Ishikawa (cell line): Measurements from ENCODE around the gene RPS3A.

Experiments
- CEBPB ChIP-seq: IDR thresholded peaks from 2 replicates; pipeline ENCODE4 v1.6.1; 2012
- CREB1 ChIP-seq: IDR thresholded peaks from 2 replicates; pipeline ENCODE4 v1.6.1; 2012; ENCODE audit warnings: low read depth
- EGR1 ChIP-seq: IDR thresholded peaks from 2 replicates; pipeline ENCODE4 v1.6.1; 2012
- EP300 ChIP-seq: IDR thresholded peaks from 2 replicates; pipeline ENCODE4 v1.6.1; 2012; ENCODE audit warnings: borderline replicate concordance
- FOXM1 ChIP-seq: IDR thresholded peaks from 2 replicates; pipeline ENCODE4 v1.6.1; 2012; ENCODE audit warnings: low read depth, borderline replicate concordance
- NFIC ChIP-seq: IDR thresholded peaks from 2 replicates; pipeline ENCODE4 v1.6.1; 2012
- RAD21 ChIP-seq: IDR thresholded peaks from 2 replicates; pipeline ENCODE4 v1.6.1; 2012; ENCODE audit warnings: low read depth
- TAF1 ChIP-seq: IDR thresholded peaks from 2 replicates; pipeline ENCODE4 v1.6.1; 2012; ENCODE audit warnings: low read depth, mild to moderate bottlenecking
- TCF12 ChIP-seq: IDR thresholded peaks from 2 replicates; pipeline ENCODE4 v1.6.1; 2012; ENCODE audit warnings: low read depth
- TEAD4 ChIP-seq: IDR thresholded peaks from 2 replicates; pipeline ENCODE4 v1.6.1; 2012
- YY1 ChIP-seq: IDR thresholded peaks from 2 replicates; pipeline ENCODE4 v1.6.1; 2012; ENCODE audit warnings: low read depth
- ZBTB7A ChIP-seq: IDR thresholded peaks from 2 replicates; pipeline ENCODE4 v1.6.1; 2012; ENCODE audit warnings: low read depth
- TF ChIP-seq, protein P1 (sequence below): IDR thresholded peaks from 2 replicates; pipeline ENCODE4 v1.6.1; 2012
- TF ChIP-seq, protein P2 (sequence below): IDR thresholded peaks from 2 replicates; pipeline ENCODE4 v1.6.1; 2012
- TF ChIP-seq, protein P3 (sequence below): IDR thresholded peaks from 2 replicates; pipeline ENCODE4 v1.6.1; 2012; ENCODE audit warnings: low read depth, mild to moderate bottlenecking

The RPS3A gene

DNA sequence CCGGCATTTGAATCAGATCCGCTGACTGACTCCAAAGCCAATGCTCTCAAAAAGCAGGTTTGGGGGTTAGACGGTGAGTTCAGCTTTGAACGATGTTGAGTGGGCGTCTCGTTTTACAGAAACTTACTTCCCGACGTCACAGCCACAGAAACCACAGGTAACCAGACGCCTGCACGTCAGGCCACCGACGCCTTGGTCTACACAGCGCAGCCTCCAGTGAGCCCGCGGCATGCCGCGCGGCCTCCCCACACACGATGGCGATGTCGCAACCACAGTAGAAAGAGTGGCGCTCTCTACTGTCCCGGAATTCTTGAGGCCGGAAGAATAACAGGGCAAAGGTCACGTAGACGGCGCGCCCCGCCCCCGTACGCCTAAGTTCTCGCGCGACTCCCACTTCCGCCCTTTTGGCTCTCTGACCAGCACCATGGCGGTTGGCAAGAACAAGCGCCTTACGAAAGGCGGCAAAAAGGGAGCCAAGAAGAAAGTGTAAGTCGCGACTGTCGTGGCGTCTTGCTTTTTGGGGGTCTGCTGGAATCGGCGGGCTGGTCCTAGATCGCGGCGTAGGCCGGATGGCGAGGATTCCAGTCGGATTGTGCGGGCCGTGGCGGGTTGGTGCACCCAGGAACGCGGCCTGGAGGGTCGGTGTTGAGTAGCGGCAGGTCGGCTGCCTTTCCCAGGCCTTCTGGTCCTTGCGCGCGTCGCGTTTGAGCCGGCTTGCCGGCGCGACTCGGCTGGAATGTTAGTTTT is at the start of gene RPS3A:
Gene RPS3A, plus strand, starts transcription at position 400 of the 747 bp plus-strand sequence. Its CDS starts 25 bp downstream, at position 425.
- peak; percentile 69; the same call in 1 of the 2 replicates for TF ChIP-seq FOXM1
- no peak for TF ChIP-seq ZBTB7A
- TF ChIP-seq EP300: peak; percentile 57; the same call in 1 of the 2 replicates
- TF ChIP-seq, protein P1, sequence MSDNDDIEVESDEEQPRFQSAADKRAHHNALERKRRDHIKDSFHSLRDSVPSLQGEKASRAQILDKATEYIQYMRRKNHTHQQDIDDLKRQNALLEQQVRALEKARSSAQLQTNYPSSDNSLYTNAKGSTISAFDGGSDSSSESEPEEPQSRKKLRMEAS: peak; percentile 96
- peak; percentile 71 for TF ChIP-seq CREB1
- peak; percentile 60 for TF ChIP-seq NFIC
- peak; percentile 91 for TF ChIP-seq CEBPB
- peak; percentile 89 for TF ChIP-seq YY1
- TF ChIP-seq, protein P2, sequence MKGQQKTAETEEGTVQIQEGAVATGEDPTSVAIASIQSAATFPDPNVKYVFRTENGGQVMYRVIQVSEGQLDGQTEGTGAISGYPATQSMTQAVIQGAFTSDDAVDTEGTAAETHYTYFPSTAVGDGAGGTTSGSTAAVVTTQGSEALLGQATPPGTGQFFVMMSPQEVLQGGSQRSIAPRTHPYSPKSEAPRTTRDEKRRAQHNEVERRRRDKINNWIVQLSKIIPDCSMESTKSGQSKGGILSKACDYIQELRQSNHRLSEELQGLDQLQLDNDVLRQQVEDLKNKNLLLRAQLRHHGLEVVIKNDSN: no peak; the same call in 1 of the 2 replicates
- peak; percentile 94 for TF ChIP-seq TEAD4
- TF ChIP-seq EGR1: peak; percentile 83
- TF ChIP-seq, protein P3, sequence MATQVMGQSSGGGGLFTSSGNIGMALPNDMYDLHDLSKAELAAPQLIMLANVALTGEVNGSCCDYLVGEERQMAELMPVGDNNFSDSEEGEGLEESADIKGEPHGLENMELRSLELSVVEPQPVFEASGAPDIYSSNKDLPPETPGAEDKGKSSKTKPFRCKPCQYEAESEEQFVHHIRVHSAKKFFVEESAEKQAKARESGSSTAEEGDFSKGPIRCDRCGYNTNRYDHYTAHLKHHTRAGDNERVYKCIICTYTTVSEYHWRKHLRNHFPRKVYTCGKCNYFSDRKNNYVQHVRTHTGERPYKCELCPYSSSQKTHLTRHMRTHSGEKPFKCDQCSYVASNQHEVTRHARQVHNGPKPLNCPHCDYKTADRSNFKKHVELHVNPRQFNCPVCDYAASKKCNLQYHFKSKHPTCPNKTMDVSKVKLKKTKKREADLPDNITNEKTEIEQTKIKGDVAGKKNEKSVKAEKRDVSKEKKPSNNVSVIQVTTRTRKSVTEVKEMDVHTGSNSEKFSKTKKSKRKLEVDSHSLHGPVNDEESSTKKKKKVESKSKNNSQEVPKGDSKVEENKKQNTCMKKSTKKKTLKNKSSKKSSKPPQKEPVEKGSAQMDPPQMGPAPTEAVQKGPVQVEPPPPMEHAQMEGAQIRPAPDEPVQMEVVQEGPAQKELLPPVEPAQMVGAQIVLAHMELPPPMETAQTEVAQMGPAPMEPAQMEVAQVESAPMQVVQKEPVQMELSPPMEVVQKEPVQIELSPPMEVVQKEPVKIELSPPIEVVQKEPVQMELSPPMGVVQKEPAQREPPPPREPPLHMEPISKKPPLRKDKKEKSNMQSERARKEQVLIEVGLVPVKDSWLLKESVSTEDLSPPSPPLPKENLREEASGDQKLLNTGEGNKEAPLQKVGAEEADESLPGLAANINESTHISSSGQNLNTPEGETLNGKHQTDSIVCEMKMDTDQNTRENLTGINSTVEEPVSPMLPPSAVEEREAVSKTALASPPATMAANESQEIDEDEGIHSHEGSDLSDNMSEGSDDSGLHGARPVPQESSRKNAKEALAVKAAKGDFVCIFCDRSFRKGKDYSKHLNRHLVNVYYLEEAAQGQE: no peak; the same call in 1 of the 2 replicates
- peak; percentile 89 for TF ChIP-seq TCF12
- TF ChIP-seq RAD21: no peak; the same call in 1 of the 2 replicates
- peak; percentile 100 for TF ChIP-seq TAF1

DNA sequence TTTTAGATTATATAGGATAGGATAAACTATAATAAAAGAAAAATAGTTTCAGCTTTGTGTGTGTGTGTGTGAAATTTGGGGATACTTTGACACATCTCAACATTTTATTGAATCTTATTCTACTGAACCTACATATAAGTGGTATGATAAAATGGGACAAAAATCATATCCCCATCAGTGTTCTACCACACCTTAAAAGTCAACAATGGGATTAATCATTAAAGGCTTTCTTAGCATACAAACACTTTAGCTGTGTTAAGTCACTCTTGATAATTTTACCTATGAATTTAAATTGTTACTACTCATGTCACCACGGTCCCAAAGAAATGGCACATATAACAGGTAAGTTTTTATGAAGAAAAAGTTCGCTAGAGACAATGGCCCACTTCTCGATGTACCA is 46.6 kb upstream of the RPS3A start:
- no peak for TF ChIP-seq YY1
- TF ChIP-seq CEBPB: no peak
- TF ChIP-seq EP300: no peak
- TF ChIP-seq FOXM1: no peak
- no peak for TF ChIP-seq CREB1
- TF ChIP-seq, protein P2: no peak

DNA sequence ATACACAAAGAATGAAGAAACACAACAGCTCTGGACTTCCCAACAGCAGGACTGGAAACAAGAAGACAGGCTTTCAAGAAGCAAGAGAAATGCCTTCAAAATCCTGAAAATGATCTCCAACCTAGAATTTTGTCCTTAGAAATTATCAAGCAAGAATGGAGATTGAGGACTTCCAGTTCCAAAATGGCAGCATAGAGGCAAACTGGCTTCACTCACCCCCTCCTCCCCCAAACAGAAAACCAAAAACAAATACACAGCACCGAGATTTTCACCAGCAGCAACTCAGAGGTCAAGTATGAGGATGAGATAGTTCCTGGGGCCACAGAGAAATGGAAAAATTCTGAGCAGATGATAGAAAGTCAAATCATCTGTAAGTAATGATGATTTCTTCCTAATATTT is 43.9 kb upstream of the RPS3A start:
- TF ChIP-seq, protein P1: no peak
- TF ChIP-seq YY1: no peak
- TF ChIP-seq EGR1: no peak
- no peak for TF ChIP-seq NFIC
- no peak for TF ChIP-seq FOXM1
- no peak for TF ChIP-seq CREB1
- TF ChIP-seq TEAD4: no peak
- no peak for TF ChIP-seq TCF12
- TF ChIP-seq, protein P2: no peak
- TF ChIP-seq CEBPB: no peak
- TF ChIP-seq TAF1: no peak
- no peak for TF ChIP-seq RAD21
- no peak for TF ChIP-seq EP300
- TF ChIP-seq ZBTB7A: no peak
- TF ChIP-seq, protein P3: no peak

DNA sequence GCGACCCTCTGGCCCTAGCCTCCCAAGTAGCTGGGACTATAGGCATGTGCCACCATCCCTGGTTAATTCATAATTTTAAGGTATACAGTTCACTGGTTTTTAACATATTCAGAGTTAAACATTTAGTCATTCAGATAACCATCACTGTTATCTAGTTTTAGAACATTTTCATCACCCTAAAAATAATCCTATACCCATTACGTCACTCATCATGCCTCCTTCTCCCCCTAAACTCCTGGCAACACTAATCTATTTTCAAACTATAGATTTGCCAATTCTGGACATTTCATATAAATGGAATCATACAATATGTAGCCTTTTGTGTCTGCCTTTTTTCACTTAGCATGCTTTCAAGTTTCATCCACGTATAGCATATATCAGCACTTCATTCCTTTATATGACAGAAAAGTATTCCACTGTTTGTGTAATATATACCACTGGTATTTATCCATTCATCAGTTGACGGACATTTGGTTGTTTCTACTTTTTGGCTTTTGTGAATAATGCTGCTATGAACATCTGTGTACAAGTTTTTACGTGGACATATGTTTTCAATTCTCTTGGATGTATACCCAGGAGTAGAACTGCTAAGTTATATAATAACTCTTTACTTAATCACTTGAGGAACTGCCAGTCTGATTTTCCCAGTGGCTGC is 32.0 kb upstream of the RPS3A start:
- TF ChIP-seq, protein P2: no peak

DNA sequence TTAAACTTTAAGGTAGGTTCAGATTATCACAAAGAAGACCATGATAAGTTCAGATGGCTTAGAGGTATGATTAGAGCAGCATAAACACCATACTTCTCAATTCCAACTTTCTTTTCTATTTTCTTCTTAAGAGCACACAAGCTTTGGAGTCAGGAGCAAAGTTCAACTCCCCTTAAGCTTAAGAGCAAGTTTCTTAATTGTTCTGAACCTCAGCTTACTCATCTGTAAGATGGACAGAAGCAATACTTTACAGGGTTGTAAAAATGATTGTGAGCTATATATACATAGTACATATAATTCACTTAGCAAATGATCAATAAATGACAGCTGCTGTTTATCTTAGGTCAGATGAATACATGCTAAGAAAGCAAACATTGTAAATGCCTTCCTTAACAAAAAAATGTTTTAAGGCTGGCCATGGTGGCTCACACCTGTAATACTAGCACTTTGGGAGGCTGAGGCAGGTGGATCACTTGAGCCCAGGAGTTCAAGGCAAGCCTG is 25.0 kb upstream of the RPS3A start:
- TF ChIP-seq CEBPB (no peak), FOXM1 (no peak), YY1 (no peak), ZBTB7A (no peak), CREB1 (no peak), TCF12 (no peak), EGR1 (no peak), TAF1 (no peak)
- TF ChIP-seq, protein P2: no peak
